ENCODE data around the gene PIR. TPM values are rescaled to one million over a fixed set of nuclear protein-coding genes. Genes with fewer than 3 reads are reported as not detected.
A peak's percentile ranks its signal among the peaks of the same experiment; 100 is the strongest.

Gene PIR
- total and polyA plus RNA-seq, 9 of the 15 experiments (the other 6 are each of a cell fraction or from before 2014, with no cell fraction given) = 7.5 to 29.8 (median 11.5) TPM

GRCh38 chrX:15404401-15405096, 88.6 kb downstream of the PIR start (continued):
- TF ChIP-seq ELF2 (CRISPR knock-in tag; IDR thresholded peaks at IDR 0.05) = no peak
- peak; percentile 27; the same call in 1 of the 2 replicates for TF ChIP-seq NFE2 (IDR thresholded peaks at IDR 0.05; ENCODE audit: low read depth)
- 0 out of 2 replicates have a peak, but pooled peaks have one; percentile 29 for TF ChIP-seq REST (IDR thresholded peaks at IDR 0.05; ENCODE audit: borderline replicate concordance)
- no peak for TF ChIP-seq REST (CRISPR knock-in tag; IDR thresholded peaks at IDR 0.05; ENCODE audit: low read depth)
- no peak for TF ChIP-seq PKNOX1 (IDR thresholded peaks at IDR 0.05)
- peak; percentile 38; the same call in 1 of the 2 replicates for TF ChIP-seq MAFG (tag; conservative IDR thresholded peaks at IDR 0.05)
- TF ChIP-seq EHMT2 (IDR thresholded peaks at IDR 0.05) = no peak
- no peak for TF ChIP-seq ARID3B (CRISPR knock-in tag; IDR thresholded peaks at IDR 0.05; ENCODE audit: borderline replicate concordance)
- no peak for TF ChIP-seq SNIP1 (IDR thresholded peaks at IDR 0.05; ENCODE audit: low read depth)
- no peak for TF ChIP-seq BMI1 (IDR thresholded peaks at IDR 0.05; ENCODE audit: low read length)
- TF ChIP-seq HCFC1 (IDR thresholded peaks at IDR 0.05; ENCODE audit: low read depth, low read length) = no peak
- no peak for TF ChIP-seq HDAC3 (IDR thresholded peaks at IDR 0.05; ENCODE audit: borderline replicate concordance, partially characterized antibody)
- 0 out of 2 replicates have a peak, but pooled peaks have one; percentile 33 for TF ChIP-seq VEZF1 (CRISPR knock-in tag; IDR thresholded peaks at IDR 0.05)
